HEK293 (cell line): ENCODE measurements around the gene KIAA1671.

Source experiments
- HOXD13 ChIP-seq: sonication (generic); formaldehyde crosslinking; IDR thresholded peaks from 2 replicates; pipeline ENCODE4 v1.8.0; 2022; ENCODE audit warnings: missing genetic modification reagents, borderline replicate concordance
- KLF1 ChIP-seq: fragments of 450-650 bp; formaldehyde crosslinking; IDR thresholded peaks from 2 replicates; pipeline ENCODE4 v1.5.1; 2016; ENCODE audit warnings: missing biosample characterization, missing genetic modification characterization
- MEIS1 ChIP-seq: sonication (generic); formaldehyde crosslinking; IDR thresholded peaks from 2 replicates; pipeline ENCODE4 v1.8.1; 2022; ENCODE audit warnings: missing genetic modification reagents, mild to moderate bottlenecking, borderline replicate concordance
- SETDB1 ChIP-seq: IDR thresholded peaks from one replicate; pipeline ENCODE4 v1.6.1; 2017; ENCODE audit warnings: mild to moderate bottlenecking, low read length, moderate library complexity, mixed read lengths; ENCODE audit not compliant: insufficient read length
- TRIM28 ChIP-seq: IDR thresholded peaks from 2 replicates; pipeline ENCODE4 v1.6.1; 2011; ENCODE audit warnings: low read length, control low read depth, borderline replicate concordance
- WT1 ChIP-seq: fragments of 450-650 bp; formaldehyde crosslinking; IDR thresholded peaks from 2 replicates; pipeline ENCODE4 v1.5.1; 2016; ENCODE audit warnings: missing biosample characterization, missing genetic modification characterization
- ZBTB7A ChIP-seq: fragments of 450-650 bp; formaldehyde crosslinking; IDR thresholded peaks from 2 replicates; pipeline ENCODE4 v1.5.1; 2016; ENCODE audit warnings: low read depth, missing biosample characterization, missing genetic modification characterization
- ZNF10 ChIP-seq: fragments of 450-650 bp; formaldehyde crosslinking; IDR thresholded peaks from 2 replicates; pipeline ENCODE4 v1.5.1; 2017; ENCODE audit warnings: missing biosample characterization, missing genetic modification characterization
- ZNF157 ChIP-seq: fragments of 450-650 bp; formaldehyde crosslinking; IDR thresholded peaks from 2 replicates; pipeline ENCODE4 v1.5.1; 2016; ENCODE audit warnings: missing biosample characterization, missing genetic modification characterization
- ZNF169 ChIP-seq: fragments of 450-650 bp; formaldehyde crosslinking; IDR thresholded peaks from 2 replicates; pipeline ENCODE4 v1.5.1; 2016; ENCODE audit warnings: missing biosample characterization, missing genetic modification characterization
- ZNF223 ChIP-seq: fragments of 450-650 bp; formaldehyde crosslinking; IDR thresholded peaks from 2 replicates; pipeline ENCODE4 v1.5.1; 2016; ENCODE audit warnings: missing biosample characterization, missing genetic modification characterization
- ZNF26 ChIP-seq: fragments of 450-650 bp; formaldehyde crosslinking; IDR thresholded peaks from 2 replicates; pipeline ENCODE4 v1.5.1; 2016; ENCODE audit warnings: missing biosample characterization, missing genetic modification characterization
- ZNF529 ChIP-seq: fragments of 450-650 bp; formaldehyde crosslinking; IDR thresholded peaks from 2 replicates; pipeline ENCODE4 v1.5.1; 2017; ENCODE audit warnings: missing genetic modification characterization, missing biosample characterization; ENCODE audit not compliant: insufficient replicate concordance
- ZNF530 ChIP-seq: fragments of 450-650 bp; formaldehyde crosslinking; IDR thresholded peaks from 2 replicates; pipeline ENCODE4 v1.5.1; 2016; ENCODE audit warnings: low read depth, missing biosample characterization, missing genetic modification characterization
- ZNF624 ChIP-seq: fragments of 450-650 bp; formaldehyde crosslinking; IDR thresholded peaks from 2 replicates; pipeline ENCODE4 v1.5.1; 2017; ENCODE audit warnings: missing biosample characterization, missing genetic modification characterization
- ZNF707 ChIP-seq: fragments of 450-650 bp; formaldehyde crosslinking; IDR thresholded peaks from 2 replicates; pipeline ENCODE4 v1.5.1; 2016; ENCODE audit warnings: missing biosample characterization, missing genetic modification characterization
- ZSCAN23 ChIP-seq: fragments of 450-650 bp; formaldehyde crosslinking; IDR thresholded peaks from 2 replicates; pipeline ENCODE4 v1.5.1; 2016; ENCODE audit warnings: missing biosample characterization, missing genetic modification characterization
- ZSCAN30 ChIP-seq: fragments of 450-650 bp; IDR thresholded peaks from 2 replicates; pipeline ENCODE4 v1.5.1; 2018; ENCODE audit warnings: missing biosample characterization, mild to moderate bottlenecking, missing genetic modification characterization, moderate library complexity
- TF ChIP-seq, protein P1 (sequence below): fragments of 450-650 bp; formaldehyde crosslinking; IDR thresholded peaks from 2 replicates; pipeline ENCODE4 v1.5.1; 2016; ENCODE audit warnings: missing biosample characterization, missing genetic modification characterization
- TF ChIP-seq, protein P2 (sequence below): fragments of 450-650 bp; formaldehyde crosslinking; IDR thresholded peaks from 2 replicates; pipeline ENCODE4 v1.5.1; 2016; ENCODE audit warnings: missing biosample characterization, missing genetic modification characterization
- TF ChIP-seq, protein P3 (sequence below): fragments of 450-650 bp; formaldehyde crosslinking; IDR thresholded peaks from 2 replicates; pipeline ENCODE4 v1.5.1; 2016; ENCODE audit warnings: missing biosample characterization, missing genetic modification characterization, borderline replicate concordance
- TF ChIP-seq, protein P4 (sequence below): fragments of 450-650 bp; formaldehyde crosslinking; optimal IDR thresholded peaks from 2 replicates; pipeline ENCODE3; 2016; ENCODE audit warnings: missing biosample characterization, mild to moderate bottlenecking, missing genetic modification characterization
- TF ChIP-seq, protein P5 (sequence below): fragments of 450-650 bp; formaldehyde crosslinking; conservative IDR thresholded peaks from 2 replicates; pipeline ENCODE4 v1.5.1; 2016; ENCODE audit warnings: low read depth, missing biosample characterization, missing genetic modification characterization

KIAA1671 gene

GRCh38 chr22:24951942-24952836 lies at the start of gene KIAA1671 (continued):
- TF ChIP-seq ZSCAN30 (tag by site-specific recombination): peak; percentile 73; the same call in 1 of the 2 replicates
- no peak for TF ChIP-seq KLF1 (tag by site-specific recombination)
- peak; percentile 90 for TF ChIP-seq ZBTB7A (tag by site-specific recombination)
- TF ChIP-seq, protein P1, sequence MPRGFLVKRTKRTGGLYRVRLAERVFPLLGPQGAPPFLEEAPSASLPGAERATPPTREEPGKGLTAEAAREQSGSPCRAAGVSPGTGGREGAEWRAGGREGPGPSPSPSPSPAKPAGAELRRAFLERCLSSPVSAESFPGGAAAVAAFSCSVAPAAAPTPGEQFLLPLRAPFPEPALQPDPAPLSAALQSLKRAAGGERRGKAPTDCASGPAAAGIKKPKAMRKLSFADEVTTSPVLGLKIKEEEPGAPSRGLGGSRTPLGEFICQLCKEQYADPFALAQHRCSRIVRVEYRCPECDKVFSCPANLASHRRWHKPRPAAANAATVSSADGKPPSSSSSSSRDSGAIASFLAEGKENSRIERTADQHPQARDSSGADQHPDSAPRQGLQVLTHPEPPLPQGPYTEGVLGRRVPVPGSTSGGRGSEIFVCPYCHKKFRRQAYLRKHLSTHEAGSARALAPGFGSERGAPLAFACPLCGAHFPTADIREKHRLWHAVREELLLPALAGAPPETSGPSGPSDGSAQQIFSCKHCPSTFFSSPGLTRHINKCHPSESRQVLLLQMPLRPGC (tag by site-specific recombination): 0 out of 2 replicates have a peak, but pooled peaks have one; percentile 11
- peak; percentile 14; the same call in 1 of the 2 replicates for TF ChIP-seq TRIM28
- no peak for TF ChIP-seq ZNF169 (tag by site-specific recombination)
- TF ChIP-seq ZNF530: no peak
- no peak; the same call in 1 of the 2 replicates for TF ChIP-seq ZNF223 (tag by site-specific recombination)
- no peak for TF ChIP-seq ZNF10 (tag by site-specific recombination)
- TF ChIP-seq WT1: no peak
- TF ChIP-seq HOXD13 (CRISPR knock-in tag): no peak
- TF ChIP-seq, protein P2, sequence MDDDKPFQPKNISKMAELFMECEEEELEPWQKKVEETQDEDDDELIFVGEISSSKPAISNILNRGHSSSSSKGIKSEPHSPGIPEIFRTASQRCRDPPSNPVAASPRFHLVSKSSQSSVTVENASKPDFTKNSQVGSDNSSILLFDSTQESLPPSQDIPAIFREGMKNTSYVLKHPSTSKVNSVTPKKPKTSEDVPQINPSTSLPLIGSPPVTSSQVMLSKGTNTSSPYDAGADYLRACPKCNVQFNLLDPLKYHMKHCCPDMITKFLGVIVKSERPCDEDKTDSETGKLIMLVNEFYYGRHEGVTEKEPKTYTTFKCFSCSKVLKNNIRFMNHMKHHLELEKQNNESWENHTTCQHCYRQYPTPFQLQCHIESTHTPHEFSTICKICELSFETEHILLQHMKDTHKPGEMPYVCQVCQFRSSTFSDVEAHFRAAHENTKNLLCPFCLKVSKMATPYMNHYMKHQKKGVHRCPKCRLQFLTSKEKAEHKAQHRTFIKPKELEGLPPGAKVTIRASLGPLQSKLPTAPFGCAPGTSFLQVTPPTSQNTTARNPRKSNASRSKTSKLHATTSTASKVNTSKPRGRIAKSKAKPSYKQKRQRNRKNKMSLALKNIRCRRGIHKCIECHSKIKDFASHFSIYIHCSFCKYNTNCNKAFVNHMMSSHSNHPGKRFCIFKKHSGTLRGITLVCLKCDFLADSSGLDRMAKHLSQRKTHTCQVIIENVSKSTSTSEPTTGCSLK: no peak
- TF ChIP-seq ZNF26 (tag by site-specific recombination): no peak
- TF ChIP-seq ZNF624 (tag by site-specific recombination): no peak
- TF ChIP-seq, protein P3, sequence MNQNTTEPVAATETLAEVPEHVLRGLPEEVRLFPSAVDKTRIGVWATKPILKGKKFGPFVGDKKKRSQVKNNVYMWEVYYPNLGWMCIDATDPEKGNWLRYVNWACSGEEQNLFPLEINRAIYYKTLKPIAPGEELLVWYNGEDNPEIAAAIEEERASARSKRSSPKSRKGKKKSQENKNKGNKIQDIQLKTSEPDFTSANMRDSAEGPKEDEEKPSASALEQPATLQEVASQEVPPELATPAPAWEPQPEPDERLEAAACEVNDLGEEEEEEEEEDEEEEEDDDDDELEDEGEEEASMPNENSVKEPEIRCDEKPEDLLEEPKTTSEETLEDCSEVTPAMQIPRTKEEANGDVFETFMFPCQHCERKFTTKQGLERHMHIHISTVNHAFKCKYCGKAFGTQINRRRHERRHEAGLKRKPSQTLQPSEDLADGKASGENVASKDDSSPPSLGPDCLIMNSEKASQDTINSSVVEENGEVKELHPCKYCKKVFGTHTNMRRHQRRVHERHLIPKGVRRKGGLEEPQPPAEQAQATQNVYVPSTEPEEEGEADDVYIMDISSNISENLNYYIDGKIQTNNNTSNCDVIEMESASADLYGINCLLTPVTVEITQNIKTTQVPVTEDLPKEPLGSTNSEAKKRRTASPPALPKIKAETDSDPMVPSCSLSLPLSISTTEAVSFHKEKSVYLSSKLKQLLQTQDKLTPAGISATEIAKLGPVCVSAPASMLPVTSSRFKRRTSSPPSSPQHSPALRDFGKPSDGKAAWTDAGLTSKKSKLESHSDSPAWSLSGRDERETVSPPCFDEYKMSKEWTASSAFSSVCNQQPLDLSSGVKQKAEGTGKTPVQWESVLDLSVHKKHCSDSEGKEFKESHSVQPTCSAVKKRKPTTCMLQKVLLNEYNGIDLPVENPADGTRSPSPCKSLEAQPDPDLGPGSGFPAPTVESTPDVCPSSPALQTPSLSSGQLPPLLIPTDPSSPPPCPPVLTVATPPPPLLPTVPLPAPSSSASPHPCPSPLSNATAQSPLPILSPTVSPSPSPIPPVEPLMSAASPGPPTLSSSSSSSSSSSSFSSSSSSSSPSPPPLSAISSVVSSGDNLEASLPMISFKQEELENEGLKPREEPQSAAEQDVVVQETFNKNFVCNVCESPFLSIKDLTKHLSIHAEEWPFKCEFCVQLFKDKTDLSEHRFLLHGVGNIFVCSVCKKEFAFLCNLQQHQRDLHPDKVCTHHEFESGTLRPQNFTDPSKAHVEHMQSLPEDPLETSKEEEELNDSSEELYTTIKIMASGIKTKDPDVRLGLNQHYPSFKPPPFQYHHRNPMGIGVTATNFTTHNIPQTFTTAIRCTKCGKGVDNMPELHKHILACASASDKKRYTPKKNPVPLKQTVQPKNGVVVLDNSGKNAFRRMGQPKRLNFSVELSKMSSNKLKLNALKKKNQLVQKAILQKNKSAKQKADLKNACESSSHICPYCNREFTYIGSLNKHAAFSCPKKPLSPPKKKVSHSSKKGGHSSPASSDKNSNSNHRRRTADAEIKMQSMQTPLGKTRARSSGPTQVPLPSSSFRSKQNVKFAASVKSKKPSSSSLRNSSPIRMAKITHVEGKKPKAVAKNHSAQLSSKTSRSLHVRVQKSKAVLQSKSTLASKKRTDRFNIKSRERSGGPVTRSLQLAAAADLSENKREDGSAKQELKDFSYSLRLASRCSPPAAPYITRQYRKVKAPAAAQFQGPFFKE (tag by site-specific recombination): no peak
- TF ChIP-seq, protein P4, sequence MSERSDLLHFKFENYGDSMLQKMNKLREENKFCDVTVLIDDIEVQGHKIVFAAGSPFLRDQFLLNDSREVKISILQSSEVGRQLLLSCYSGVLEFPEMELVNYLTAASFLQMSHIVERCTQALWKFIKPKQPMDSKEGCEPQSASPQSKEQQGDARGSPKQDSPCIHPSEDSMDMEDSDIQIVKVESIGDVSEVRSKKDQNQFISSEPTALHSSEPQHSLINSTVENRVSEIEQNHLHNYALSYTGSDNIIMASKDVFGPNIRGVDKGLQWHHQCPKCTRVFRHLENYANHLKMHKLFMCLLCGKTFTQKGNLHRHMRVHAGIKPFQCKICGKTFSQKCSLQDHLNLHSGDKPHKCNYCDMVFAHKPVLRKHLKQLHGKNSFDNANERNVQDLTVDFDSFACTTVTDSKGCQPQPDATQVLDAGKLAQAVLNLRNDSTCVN (tag by site-specific recombination): peak; percentile 52
- TF ChIP-seq, protein P5, sequence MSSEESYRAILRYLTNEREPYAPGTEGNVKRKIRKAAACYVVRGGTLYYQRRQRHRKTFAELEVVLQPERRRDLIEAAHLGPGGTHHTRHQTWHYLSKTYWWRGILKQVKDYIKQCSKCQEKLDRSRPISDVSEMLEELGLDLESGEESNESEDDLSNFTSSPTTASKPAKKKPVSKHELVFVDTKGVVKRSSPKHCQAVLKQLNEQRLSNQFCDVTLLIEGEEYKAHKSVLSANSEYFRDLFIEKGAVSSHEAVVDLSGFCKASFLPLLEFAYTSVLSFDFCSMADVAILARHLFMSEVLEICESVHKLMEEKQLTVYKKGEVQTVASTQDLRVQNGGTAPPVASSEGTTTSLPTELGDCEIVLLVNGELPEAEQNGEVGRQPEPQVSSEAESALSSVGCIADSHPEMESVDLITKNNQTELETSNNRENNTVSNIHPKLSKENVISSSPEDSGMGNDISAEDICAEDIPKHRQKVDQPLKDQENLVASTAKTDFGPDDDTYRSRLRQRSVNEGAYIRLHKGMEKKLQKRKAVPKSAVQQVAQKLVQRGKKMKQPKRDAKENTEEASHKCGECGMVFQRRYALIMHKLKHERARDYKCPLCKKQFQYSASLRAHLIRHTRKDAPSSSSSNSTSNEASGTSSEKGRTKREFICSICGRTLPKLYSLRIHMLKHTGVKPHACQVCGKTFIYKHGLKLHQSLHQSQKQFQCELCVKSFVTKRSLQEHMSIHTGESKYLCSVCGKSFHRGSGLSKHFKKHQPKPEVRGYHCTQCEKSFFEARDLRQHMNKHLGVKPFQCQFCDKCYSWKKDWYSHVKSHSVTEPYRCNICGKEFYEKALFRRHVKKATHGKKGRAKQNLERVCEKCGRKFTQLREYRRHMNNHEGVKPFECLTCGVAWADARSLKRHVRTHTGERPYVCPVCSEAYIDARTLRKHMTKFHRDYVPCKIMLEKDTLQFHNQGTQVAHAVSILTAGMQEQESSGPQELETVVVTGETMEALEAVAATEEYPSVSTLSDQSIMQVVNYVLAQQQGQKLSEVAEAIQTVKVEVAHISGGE (tag by site-specific recombination): no peak
- TF ChIP-seq MEIS1: no peak
- no peak for TF ChIP-seq SETDB1
- no peak for TF ChIP-seq ZNF529
- no peak for TF ChIP-seq ZSCAN23 (tag by site-specific recombination)
- no peak for TF ChIP-seq ZNF707
- no peak for TF ChIP-seq ZNF157 (tag by site-specific recombination)
